OCI-LY3 (cell line): ENCODE measurements around the gene IDH3G.

Source experiments
- H2AFZ ChIP-seq: fragments of 200-600, 300-600 bp; shearing (Covaris generic); 2 replicates; pipeline ENCODE4 v1.6.0; 2014; ENCODE audit warnings: antibody characterized with exemption, low read depth, low read length
- H3K27ac ChIP-seq: fragments of 200-600, 300-600 bp; sonication (generic); 2 replicates; pipeline ENCODE4 v1.5.1; 2014; ENCODE audit warnings: mild to moderate bottlenecking, low read length, moderate library complexity, mixed read lengths
- H3K27me3 ChIP-seq: fragments of 200-600, 300-600 bp; sonication (generic); 2 replicates; pipeline ENCODE4 v1.6.1; 2014; ENCODE audit warnings: low read depth, low read length, mixed read lengths
- H3K36me3 ChIP-seq: fragments of 200-600, 300-600 bp; sonication (generic); replicated peaks from 2 replicates; pipeline ENCODE3; 2014; ENCODE audit warnings: low read depth, low read length, mixed read lengths
- H3K4me1 ChIP-seq: fragments of 300-600, 200-600 bp; sonication (generic); 2 replicates; pipeline ENCODE4 v1.6.1; 2014; ENCODE audit warnings: low read length, mixed read lengths
- H3K4me2 ChIP-seq: fragments of 200-600, 300-600 bp; sonication (generic); 2 replicates; pipeline ENCODE4 v1.6.1; 2014; ENCODE audit warnings: low read length, mixed read lengths
- H3K4me3 ChIP-seq: fragments of 300-600, 200-600 bp; sonication (generic); 2 replicates; pipeline ENCODE4 v1.5.1; 2014; ENCODE audit warnings: antibody characterized with exemption, mild to moderate bottlenecking, low read length, moderate library complexity
- H3K79me2 ChIP-seq: fragments of 300-600, 200-600 bp; shearing (Covaris generic); 2 replicates; pipeline ENCODE4 v1.6.1; 2014; ENCODE audit warnings: mild to moderate bottlenecking, low read length, mixed read lengths
- H3K9ac ChIP-seq: fragments of 300-600, 200-600 bp; shearing (Covaris generic); 2 replicates; pipeline ENCODE4 v1.6.0; 2014; ENCODE audit warnings: mild to moderate bottlenecking, low read length, moderate library complexity
- H3K9me3 ChIP-seq: fragments of 200-600, 300-600 bp; shearing (Covaris generic); 2 replicates; pipeline ENCODE4 v1.6.1; 2014; ENCODE audit warnings: low read length, mixed read lengths; ENCODE audit not compliant: insufficient read depth
- H4K20me1 ChIP-seq: fragments of 200-600, 300-600 bp; sonication (generic); 2 replicates; pipeline ENCODE4 v1.6.1; 2016; ENCODE audit warnings: low read length, mixed read lengths; ENCODE audit not compliant: insufficient read depth
- EZH2phosphoT487 ChIP-seq: fragments of 200-600 bp; shearing (Covaris generic); IDR thresholded peaks from 2 replicates; pipeline ENCODE4 v1.6.1; 2018; ENCODE audit warnings: antibody characterized with exemption, mixed run types, low read depth
- TF ChIP-seq, protein P1 (sequence below): fragments of 200-600, 300-600 bp; sonication (generic); IDR thresholded peaks from 2 replicates; pipeline ENCODE4 v1.5.1; 2014; ENCODE audit warnings: antibody characterized with exemption, low read length, low read depth

The IDH3G gene

DNA sequence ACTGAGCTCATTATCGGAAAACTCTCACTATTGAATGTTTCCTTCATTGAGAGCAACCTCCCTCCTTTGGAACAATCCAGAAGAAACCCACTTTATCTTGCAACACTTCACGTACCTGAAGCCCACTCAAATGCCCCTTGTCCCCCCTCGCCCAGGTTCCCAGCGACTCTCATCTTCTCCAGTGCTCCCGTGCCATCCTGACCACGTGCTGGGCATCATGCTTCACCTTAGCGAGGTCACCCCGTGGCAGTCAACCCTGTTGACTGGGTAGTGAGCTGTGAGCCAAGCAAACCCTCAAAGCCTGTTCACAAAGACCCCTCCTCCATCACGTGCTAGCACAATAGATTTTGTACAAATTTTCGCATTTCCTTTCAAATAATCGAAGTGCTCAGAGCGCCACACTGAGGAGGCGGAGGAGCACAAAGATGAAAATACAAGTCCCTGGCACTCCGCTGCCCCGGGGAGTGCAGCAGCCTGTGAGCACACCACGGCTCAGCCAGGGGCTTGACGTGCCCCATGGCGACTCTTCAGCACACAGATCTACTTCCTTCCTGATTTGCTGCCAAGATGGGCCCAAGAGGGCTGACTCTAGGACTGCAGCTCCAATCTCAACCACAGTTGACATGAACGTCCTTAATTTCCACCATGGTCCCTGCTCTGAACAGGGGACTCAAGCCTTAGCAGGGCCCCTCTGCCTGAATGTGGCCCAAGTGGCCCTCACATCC is 20.6 kb upstream of the IDH3G start:
- no peaks in the 10 kb centered on the region for H4K20me1 ChIP-seq
- H3K4me1 ChIP-seq: no peaks in the 10 kb centered on the region
- H3K9me3 ChIP-seq: no peaks in the 10 kb centered on the region
- no peak overlapping the region for H3K27ac ChIP-seq
- no peak overlapping the region for H2AFZ ChIP-seq
- no peak overlapping the region for H3K9ac ChIP-seq
- no peak for TF ChIP-seq EZH2phosphoT487
- TF ChIP-seq, protein P1, sequence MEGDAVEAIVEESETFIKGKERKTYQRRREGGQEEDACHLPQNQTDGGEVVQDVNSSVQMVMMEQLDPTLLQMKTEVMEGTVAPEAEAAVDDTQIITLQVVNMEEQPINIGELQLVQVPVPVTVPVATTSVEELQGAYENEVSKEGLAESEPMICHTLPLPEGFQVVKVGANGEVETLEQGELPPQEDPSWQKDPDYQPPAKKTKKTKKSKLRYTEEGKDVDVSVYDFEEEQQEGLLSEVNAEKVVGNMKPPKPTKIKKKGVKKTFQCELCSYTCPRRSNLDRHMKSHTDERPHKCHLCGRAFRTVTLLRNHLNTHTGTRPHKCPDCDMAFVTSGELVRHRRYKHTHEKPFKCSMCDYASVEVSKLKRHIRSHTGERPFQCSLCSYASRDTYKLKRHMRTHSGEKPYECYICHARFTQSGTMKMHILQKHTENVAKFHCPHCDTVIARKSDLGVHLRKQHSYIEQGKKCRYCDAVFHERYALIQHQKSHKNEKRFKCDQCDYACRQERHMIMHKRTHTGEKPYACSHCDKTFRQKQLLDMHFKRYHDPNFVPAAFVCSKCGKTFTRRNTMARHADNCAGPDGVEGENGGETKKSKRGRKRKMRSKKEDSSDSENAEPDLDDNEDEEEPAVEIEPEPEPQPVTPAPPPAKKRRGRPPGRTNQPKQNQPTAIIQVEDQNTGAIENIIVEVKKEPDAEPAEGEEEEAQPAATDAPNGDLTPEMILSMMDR: no peak
- no peak overlapping the region for H3K4me2 ChIP-seq
- no peaks in the 10 kb centered on the region for H3K36me3 ChIP-seq
- no peak overlapping the region for H3K4me3 ChIP-seq
- H3K79me2 ChIP-seq: no peaks in the 10 kb centered on the region
- H3K27me3 ChIP-seq: peaks cover 6% of the 10 kb centered on the region; the same call in 1 of the 2 replicates

DNA sequence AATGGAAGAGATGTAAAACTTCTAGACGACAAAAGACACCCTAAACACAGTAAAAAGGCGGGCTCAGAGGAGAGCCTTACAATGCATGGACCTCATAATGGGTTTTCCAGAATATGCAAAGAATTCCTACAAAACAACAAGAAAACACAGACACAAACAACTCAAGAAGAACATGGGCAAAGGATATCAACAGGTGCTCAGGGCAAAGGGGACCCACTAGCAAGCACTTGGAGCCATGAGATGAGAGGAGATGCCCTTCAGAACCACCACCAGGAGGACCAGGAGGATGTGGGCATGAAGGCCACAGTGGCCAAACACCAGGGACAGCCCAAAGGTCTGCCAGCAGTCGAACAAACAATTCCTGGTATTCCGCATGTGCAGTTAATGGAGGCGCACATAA is 19.0 kb upstream of the IDH3G start:
- Histone ChIP-seq H3K27me3 (0 out of 2 replicates have a peak, but pooled peaks cover 6% of the 10 kb centered on the region), H3K9ac (no peak overlapping the region), H3K27ac (no peak overlapping the region), H3K4me2 (no peak overlapping the region), H3K4me3 (no peak overlapping the region), H3K36me3 (no peaks in the 10 kb centered on the region), H4K20me1 (no peaks in the 10 kb centered on the region), H3K4me1 (no peaks in the 10 kb centered on the region), H2AFZ (no peak overlapping the region), H3K9me3 (no peaks in the 10 kb centered on the region), H3K79me2 (no peaks in the 10 kb centered on the region)
- TF ChIP-seq EZH2phosphoT487: no peak
- TF ChIP-seq, protein P1: no peak

DNA sequence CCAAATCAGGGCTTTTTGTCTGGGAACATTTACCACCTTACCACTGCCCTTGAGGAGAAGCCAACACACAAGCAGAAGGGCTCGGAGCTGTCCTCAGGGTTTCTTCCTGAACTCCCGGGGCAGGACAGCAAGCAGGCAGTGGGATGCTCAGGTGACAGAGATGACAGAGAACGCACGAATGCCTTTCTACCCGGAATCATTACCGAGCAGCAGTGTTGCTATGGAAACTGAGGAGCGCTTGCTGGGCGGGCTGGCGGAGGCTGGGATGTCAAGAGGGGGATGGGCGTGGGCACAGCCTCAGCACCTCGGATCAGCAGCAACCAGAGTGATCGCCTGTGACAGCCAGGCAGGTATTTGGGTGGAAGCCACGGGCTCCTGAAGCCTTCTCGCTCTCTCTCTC is 18.0 kb upstream of the IDH3G start:
- H3K9me3 ChIP-seq: no peaks in the 10 kb centered on the region
- H3K4me3 ChIP-seq: no peak overlapping the region
- H3K27ac ChIP-seq: no peak overlapping the region
- H3K79me2 ChIP-seq: no peaks in the 10 kb centered on the region
- H3K9ac ChIP-seq: no peak overlapping the region
- no peak overlapping the region for H2AFZ ChIP-seq
- no peaks in the 10 kb centered on the region for H4K20me1 ChIP-seq
- H3K27me3 ChIP-seq: 0 out of 2 replicates have a peak, but pooled peaks cover 6% of the 10 kb centered on the region
- no peaks in the 10 kb centered on the region for H3K36me3 ChIP-seq
- TF ChIP-seq EZH2phosphoT487: no peak
- TF ChIP-seq, protein P1: no peak
- no peak overlapping the region for H3K4me2 ChIP-seq
- no peaks in the 10 kb centered on the region for H3K4me1 ChIP-seq

DNA sequence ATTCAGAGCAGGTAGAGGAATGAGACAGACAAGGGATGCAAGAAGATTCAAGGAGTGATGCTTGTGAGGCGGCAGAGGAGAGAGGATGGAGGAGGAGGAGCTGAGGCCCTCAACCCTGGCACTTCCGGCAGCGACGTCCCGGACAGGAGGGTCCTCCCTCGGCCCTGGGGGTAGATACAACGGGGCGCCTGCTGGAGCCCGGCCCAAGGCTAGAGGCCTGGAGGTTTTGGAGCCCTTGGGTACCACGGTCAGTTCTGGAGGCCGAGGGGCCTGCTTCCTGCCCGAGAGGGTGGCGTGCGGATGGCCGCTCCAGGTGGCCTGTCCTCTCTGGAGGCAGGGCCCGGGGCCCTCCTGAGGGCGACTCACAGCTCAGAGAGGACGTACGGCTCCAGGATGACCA is 13.8 kb upstream of the IDH3G start:
- Histone ChIP-seq H3K27me3 (0 out of 2 replicates have a peak, but pooled peaks cover 6% of the 10 kb centered on the region), H4K20me1 (no peaks in the 10 kb centered on the region), H3K9me3 (no peaks in the 10 kb centered on the region), H3K4me3 (no peak overlapping the region), H2AFZ (no peak overlapping the region), H3K27ac (no peak overlapping the region), H3K4me1 (no peaks in the 10 kb centered on the region), H3K79me2 (no peaks in the 10 kb centered on the region), H3K9ac (no peak overlapping the region), H3K36me3 (no peaks in the 10 kb centered on the region), H3K4me2 (no peak overlapping the region)
- no peak for TF ChIP-seq EZH2phosphoT487
- TF ChIP-seq, protein P1: no peak
